A673 (cell line): ENCODE results near the gene TNS1. TPM values are rescaled to one million over a fixed set of nuclear protein-coding genes. Genes with fewer than 3 reads are reported as not detected.

ENCODE experiments used
- BruUV-seq: library from RNA; stranded (reverse); fragments of 400-500 nt; replicated peaks from 2 replicates; lab custom pipeline; 2021; lab: Mats Ljungman, UMichigan
- CTCF ChIA-PET: fragments of 300-600 bp; sonication (Branson Sonifier 250); formaldehyde crosslinking; loops from one replicate; lab custom pipeline; 2022; ENCODE audit warnings: antibody characterized with exemption; lab: Charles Lee
- POLR2A ChIA-PET: fragments of 300-600 bp; sonication (Branson Sonifier 250); formaldehyde crosslinking; loops from one replicate; lab custom pipeline; 2022; ENCODE audit warnings: antibody characterized with exemption; ENCODE audit not compliant: low non-redundant PET; lab: Charles Lee
- DNase-seq: peaks from one replicate; pipeline ENCODE4 v3.0.0-alpha.2; 2015; ENCODE audit warnings: low spot score
- H3K27ac ChIP-seq: fragments of 200-600 bp; sonication (generic); 2 replicates; pipeline ENCODE4 v1.5.1; 2016; ENCODE audit warnings: mixed run types, low read depth, mild to moderate bottlenecking, mixed read lengths, antibody characterized with exemption, low read length; ENCODE audit not compliant: poor library complexity, severe bottlenecking
- H3K27me3 ChIP-seq: fragments of 200-600 bp; sonication (generic); replicated peaks from 2 replicates; pipeline ENCODE4 v1.6.1; 2017; ENCODE audit warnings: mixed run types, low read depth, mild to moderate bottlenecking, mixed read lengths, antibody characterized with exemption, low read length; ENCODE audit not compliant: insufficient read depth, poor library complexity
- H3K36me3 ChIP-seq: fragments of 200-600 bp; sonication (generic); 2 replicates; pipeline ENCODE4 v1.6.1; 2016; ENCODE audit warnings: mixed run types, mild to moderate bottlenecking, mixed read lengths, antibody characterized with exemption, low read length; ENCODE audit not compliant: insufficient read depth, poor library complexity, severe bottlenecking
- H3K4me1 ChIP-seq: fragments of 200-600 bp; sonication (generic); 2 replicates; pipeline ENCODE4 v1.6.1; 2017; ENCODE audit warnings: mixed run types, mild to moderate bottlenecking, mixed read lengths, antibody characterized with exemption, low read length; ENCODE audit not compliant: insufficient read depth, poor library complexity, severe bottlenecking
- H3K4me3 ChIP-seq: fragments of 200-600 bp; sonication (generic); 2 replicates; pipeline ENCODE4 v1.5.1; 2016; ENCODE audit warnings: low read depth, mixed run types, mild to moderate bottlenecking, mixed read lengths, low read length; ENCODE audit not compliant: poor library complexity, severe bottlenecking
- H3K9me3 ChIP-seq: fragments of 200-600 bp; sonication (generic); 2 replicates; pipeline ENCODE4 v1.6.1; 2016; ENCODE audit warnings: mixed run types, low read depth, mild to moderate bottlenecking, mixed read lengths, antibody characterized with exemption, low read length; ENCODE audit not compliant: poor library complexity, severe bottlenecking
- EZH2 ChIP-seq: fragments of 200-600 bp; sonication (generic); IDR thresholded peaks from 2 replicates; pipeline ENCODE4 v1.6.1; 2017; ENCODE audit warnings: borderline replicate concordance, low read depth, mild to moderate bottlenecking, mixed read lengths, antibody characterized with exemption, low read length; ENCODE audit not compliant: poor library complexity, severe bottlenecking
- intact Hi-C: fragments of 100-400 bp; cut with micrococcal nuclease; formaldehyde crosslinking; loops from one replicate; pipeline ENCODE4 v1.10.0; 2022; ENCODE audit not compliant: unreplicated experiment
- total RNA-seq: library from RNA; stranded (reverse); gene quantifications from 2 replicates; pipeline ENCODE4 v1.2.3, GENCODE V29; 2021
- TF ChIP-seq, protein P1 (sequence below): fragments of 300-800, 200-600 bp; sonication (generic); conservative IDR thresholded peaks from 2 replicates; pipeline ENCODE4 v1.5.1; 2017; ENCODE audit warnings: low read depth, mild to moderate bottlenecking, antibody characterized with exemption, low read length, moderate library complexity, mixed read lengths

The TNS1 gene
- total RNA-seq, 1 experiment from 2014 or later = 99.6 TPM

- H3K27ac ChIP-seq = peak overlapping the region; percentile 37
- peaks cover 2% of the 10 kb centered on the region for H3K36me3 ChIP-seq
- no TSS peak for BruUV-seq
- intact Hi-C loops = no loop called here
- H3K4me1 ChIP-seq = peaks cover 4% of the 10 kb centered on the region
- no peaks in the 10 kb centered on the region for H3K27me3 ChIP-seq
- TF ChIP-seq, protein P1, sequence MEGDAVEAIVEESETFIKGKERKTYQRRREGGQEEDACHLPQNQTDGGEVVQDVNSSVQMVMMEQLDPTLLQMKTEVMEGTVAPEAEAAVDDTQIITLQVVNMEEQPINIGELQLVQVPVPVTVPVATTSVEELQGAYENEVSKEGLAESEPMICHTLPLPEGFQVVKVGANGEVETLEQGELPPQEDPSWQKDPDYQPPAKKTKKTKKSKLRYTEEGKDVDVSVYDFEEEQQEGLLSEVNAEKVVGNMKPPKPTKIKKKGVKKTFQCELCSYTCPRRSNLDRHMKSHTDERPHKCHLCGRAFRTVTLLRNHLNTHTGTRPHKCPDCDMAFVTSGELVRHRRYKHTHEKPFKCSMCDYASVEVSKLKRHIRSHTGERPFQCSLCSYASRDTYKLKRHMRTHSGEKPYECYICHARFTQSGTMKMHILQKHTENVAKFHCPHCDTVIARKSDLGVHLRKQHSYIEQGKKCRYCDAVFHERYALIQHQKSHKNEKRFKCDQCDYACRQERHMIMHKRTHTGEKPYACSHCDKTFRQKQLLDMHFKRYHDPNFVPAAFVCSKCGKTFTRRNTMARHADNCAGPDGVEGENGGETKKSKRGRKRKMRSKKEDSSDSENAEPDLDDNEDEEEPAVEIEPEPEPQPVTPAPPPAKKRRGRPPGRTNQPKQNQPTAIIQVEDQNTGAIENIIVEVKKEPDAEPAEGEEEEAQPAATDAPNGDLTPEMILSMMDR = no peak
- no peak for TF ChIP-seq EZH2
- no peaks in the 10 kb centered on the region for H3K9me3 ChIP-seq
- DNase-seq = no peak
- no peak overlapping the region for H3K4me3 ChIP-seq
- ChIA-PET POLR2A (no interaction called here), CTCF (interaction anchor here (1.1 kb wide), 1 partner anchor 21 kb away, joined by 3 read pairs; no protein-coding TSS in a partner anchor)
Measured at GRCh38 chr2:217928324-217929181, 74.2 kb downstream of the TNS1 start.

- intact Hi-C loops = no loop called here
- POLR2A ChIA-PET = no interaction called here
- no peaks in the 10 kb centered on the region for H3K9me3 ChIP-seq
- H3K27ac ChIP-seq = peak overlapping the region; percentile 37
- H3K27me3 ChIP-seq = no peaks in the 10 kb centered on the region
- H3K4me1 ChIP-seq = peaks cover 2% of the 10 kb centered on the region
- CTCF ChIA-PET = no interaction called here
- H3K4me3 ChIP-seq = no peak overlapping the region
- DNase-seq = no peak
- H3K36me3 ChIP-seq = peaks cover 2% of the 10 kb centered on the region
- BruUV-seq = no TSS peak
- TF ChIP-seq EZH2 = no peak
Measured at GRCh38 chr2:217927601-217928323, 75.0 kb downstream of the TNS1 start.

DNA sequence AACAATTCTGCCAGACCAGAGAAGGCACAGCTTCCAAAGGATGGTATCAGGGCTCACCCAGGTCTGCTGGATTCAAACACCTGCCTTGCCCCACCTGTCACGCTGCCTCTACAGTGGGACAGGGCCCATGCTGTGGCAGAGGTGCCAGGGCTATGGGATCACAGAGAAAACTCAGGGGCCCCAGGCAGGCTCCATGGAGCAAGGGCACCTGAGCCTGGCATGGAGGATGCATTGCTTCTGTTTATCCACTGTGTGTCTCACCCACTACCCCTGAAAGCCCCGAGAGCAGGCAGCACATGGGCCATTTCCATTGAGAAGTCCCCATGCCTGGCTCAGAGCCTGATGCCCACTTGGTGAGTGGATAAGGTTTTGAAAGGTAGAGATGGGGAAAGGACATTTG is 76.0 kb downstream of the TNS1 start:
- DNase-seq = no peak
- ChIA-PET POLR2A (no interaction called here), CTCF (no interaction called here)
- Histone ChIP-seq H3K4me1 (no peaks in the 10 kb centered on the region), H3K27me3 (no peaks in the 10 kb centered on the region), H3K27ac (no peak overlapping the region), H3K4me3 (no peak overlapping the region), H3K9me3 (no peaks in the 10 kb centered on the region), H3K36me3 (peaks cover 2% of the 10 kb centered on the region)
- BruUV-seq = no TSS peak
- TF ChIP-seq, protein P1 = no peak
- no peak for TF ChIP-seq EZH2
- intact Hi-C loops = no loop called here
